GM12891 (cell line): ENCODE data around the gene COL18A1.

ENCODE experiments used
- PAX5 ChIP-seq: IDR thresholded peaks from 2 replicates; pipeline ENCODE4 v1.6.1; 2011; ENCODE audit warnings: low read length, moderate library complexity, mild to moderate bottlenecking; ENCODE audit not compliant: insufficient read depth, severe bottlenecking
- POLR2A ChIP-seq: IDR thresholded peaks from 2 replicates; pipeline ENCODE4 v1.6.1; 2011; ENCODE audit warnings: low read depth, low read length, control low read depth
- POLR2AphosphoS5 ChIP-seq: IDR thresholded peaks from 2 replicates; pipeline ENCODE4 v1.6.1; 2011; ENCODE audit warnings: low read depth, low read length, control low read depth
- POU2F2 ChIP-seq: IDR thresholded peaks from 2 replicates; pipeline ENCODE4 v1.6.1; 2011; ENCODE audit warnings: low read depth, mild to moderate bottlenecking, control low read depth, low read length, moderate library complexity
- TAF1 ChIP-seq: IDR thresholded peaks from 2 replicates; pipeline ENCODE4 v1.6.1; 2011; ENCODE audit warnings: low read depth, low read length, control low read depth

DNA sequence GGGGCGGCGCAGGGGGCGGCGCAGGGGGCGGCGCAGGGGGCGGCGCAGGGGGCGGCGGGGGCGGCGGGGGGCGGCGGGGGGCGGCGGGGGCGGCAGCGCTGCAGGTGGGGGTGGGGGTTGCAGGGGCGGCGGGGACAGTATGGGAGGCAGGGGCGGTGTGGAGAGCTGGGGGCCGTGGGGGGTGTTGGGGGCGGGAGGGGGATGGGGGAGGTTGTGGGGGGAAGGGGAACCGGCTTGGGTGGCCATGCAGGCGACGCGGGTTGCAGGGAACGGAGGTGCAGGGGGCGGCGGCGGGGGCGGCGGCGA is 150.2 kb downstream of the COL18A1 start:
- no peak for TF ChIP-seq TAF1
- no peak for TF ChIP-seq POLR2A
- no peak for TF ChIP-seq POLR2AphosphoS5
- no peak for TF ChIP-seq PAX5
- TF ChIP-seq POU2F2, result no peak
